ENCODE results near the gene FGF6.
A peak's percentile ranks its signal among the peaks of the same experiment; 100 is the strongest.

Gene FGF6

DNA sequence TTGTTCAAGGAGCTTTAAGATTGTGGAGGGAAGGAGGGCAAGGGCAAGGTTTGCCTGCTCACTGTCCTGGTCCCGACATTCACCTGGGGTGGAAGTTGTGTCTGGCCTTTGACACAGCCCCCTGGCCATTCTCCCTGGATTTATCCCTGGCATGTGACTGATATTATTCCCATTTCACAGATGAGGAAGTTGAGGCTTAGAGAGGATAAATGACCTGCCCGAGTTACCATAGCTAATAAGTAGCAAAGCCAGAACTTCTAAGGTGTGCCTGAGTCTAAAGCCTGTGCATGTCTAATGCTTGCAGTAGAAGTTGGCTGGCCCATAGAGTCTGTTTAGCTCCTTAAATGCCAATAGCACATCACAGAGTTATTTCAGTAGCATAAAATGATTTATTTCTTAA lies 720 bp upstream of the FGF6 start:
- DNase-seq, result no peak

DNA sequence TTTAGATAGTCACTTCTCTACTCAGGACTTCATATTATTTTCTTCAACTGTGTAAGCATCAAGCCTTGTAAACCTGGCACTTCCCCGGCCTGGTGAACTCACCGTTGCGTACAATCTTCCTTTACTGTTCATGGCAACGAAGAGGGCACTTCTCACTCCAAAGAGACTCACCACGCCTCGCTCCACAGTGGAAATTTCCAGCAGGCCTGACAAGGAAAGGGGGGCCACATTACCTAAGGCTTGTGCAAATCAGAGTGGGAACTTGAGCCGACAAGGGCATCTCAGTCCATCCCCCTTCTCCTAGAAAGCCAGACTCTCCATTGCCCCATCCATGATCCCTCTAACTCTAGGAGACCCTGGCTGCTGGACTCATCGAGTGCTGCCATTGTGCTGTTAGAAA lies 1.6 kb downstream of the FGF6 start:
- DNase-seq, result no peak

DNA sequence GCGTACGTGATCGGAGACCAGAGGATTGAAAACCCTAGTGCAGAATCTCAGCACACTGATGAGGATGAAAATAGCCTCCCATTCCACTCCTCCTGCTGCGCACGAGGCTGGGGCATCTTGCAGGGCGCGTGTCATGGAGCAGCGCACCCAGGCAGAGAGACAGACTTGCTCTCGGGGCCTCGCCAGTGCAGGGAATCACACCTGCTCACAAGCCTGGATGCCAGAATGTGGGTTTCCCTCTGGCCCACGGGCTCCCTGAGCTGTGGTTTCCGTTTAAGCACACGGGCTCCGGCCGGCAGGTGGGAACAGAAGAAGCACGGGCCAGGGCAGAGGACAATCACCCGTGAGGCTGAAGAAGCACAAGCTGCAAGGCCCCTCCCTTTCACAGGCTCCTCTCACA lies 2.0 kb downstream of the FGF6 start:
- DNase-seq, result no peak

DNA sequence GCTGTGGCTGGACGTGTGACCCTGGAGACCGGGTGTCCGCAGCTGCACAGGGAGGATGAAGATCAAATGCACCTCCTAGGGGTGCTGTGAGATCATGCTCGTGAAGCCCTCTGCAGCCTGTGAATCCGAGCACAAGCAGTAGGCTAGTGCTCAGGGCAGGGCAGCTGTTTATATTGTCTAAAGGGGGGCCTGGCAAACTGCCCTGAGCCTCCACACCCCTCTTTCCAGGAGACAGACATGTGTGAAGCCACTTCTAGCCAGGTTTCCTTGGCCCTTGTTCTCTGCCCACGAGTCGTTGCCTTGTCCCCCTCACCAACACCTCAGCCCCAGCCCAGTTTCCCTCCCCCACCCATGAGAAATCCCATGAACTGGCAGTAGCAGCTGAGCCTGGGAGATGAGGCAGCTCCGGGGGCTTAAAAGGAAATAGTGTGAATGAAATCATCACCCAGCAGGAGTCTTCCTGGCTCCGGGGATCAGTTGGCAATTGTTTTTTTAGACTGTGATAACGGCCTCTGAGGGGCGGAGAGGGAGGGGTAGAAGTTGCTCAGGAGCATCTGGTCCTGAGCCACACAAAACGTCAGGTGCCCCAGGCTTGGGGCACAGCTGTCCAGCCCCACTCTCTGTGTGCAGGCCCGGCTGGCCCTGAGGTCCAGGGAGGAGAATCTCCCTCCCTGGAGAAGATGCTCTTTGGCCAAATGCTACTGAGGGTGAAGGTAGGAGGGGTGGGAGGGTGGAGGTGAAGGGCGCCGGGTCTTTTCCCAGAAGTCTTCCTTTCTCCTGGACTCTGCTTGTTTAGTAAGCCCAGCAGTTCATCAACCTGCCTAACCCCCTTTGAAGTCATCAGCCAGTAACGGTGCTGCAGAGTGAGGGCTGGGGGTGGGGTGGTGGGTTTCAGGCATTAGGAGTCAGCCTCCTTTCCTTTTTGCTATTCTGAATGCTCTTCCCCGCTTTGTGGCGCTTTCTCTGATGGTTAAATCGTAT lies 4.0 kb downstream of the FGF6 start:
- DNase-seq, result peak; percentile 19

DNA sequence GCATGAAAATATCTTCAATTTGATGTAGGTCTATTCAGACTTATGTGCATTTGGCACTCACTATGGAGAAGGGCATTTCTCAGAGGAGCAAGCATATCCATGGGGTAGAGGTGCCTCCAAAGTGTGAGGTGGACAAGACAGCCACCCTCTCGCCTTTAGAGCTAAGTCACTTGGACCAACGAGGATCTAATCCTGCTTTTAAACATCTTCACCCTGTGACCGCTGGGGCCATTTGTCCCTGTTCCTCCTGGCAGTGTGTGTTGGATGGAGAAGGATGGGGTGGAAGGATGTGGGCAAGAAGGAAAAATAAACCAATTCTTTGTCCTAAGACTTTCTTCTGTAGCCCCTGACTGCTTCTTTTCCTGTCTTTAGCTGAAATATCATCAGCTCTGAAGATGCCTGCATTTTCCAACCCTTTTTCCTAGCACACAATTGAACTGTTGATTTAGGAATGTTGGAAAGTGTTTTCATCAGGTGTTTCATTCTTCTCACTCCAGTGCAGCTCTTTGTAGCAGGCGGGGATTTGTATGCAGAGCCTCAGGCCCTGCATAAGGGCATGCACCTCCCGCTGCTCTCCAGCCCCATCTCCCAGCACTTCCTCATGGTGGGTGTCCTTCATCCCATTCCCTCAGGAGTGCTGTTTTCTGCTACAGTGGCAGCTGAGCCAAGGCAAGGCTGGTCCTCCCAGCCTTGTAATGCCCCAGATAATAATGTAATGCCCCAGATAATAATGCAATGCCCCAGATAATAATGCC lies 5.3 kb downstream of the FGF6 start:
- no peak for DNase-seq

DNA sequence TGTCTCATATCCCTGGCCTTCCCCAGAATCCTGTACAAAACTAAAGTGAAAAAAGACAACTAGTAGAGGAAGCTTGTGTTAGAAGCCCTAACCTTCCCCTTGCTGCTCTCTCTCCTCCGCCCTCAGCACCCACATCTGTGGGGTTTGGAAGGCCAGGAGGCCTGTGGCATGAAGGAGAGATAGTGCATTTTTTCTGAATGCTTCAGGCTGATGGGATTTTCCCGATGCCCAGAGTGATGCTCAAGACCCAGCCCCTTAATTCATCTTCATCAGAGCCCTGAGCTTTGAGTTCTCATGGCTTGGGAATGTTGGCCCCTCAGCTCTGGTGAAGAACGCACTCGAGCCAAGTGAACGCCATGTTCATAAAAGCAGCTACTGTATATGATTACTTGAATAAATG lies 5.9 kb downstream of the FGF6 start:
- DNase-seq, result no peak

DNA sequence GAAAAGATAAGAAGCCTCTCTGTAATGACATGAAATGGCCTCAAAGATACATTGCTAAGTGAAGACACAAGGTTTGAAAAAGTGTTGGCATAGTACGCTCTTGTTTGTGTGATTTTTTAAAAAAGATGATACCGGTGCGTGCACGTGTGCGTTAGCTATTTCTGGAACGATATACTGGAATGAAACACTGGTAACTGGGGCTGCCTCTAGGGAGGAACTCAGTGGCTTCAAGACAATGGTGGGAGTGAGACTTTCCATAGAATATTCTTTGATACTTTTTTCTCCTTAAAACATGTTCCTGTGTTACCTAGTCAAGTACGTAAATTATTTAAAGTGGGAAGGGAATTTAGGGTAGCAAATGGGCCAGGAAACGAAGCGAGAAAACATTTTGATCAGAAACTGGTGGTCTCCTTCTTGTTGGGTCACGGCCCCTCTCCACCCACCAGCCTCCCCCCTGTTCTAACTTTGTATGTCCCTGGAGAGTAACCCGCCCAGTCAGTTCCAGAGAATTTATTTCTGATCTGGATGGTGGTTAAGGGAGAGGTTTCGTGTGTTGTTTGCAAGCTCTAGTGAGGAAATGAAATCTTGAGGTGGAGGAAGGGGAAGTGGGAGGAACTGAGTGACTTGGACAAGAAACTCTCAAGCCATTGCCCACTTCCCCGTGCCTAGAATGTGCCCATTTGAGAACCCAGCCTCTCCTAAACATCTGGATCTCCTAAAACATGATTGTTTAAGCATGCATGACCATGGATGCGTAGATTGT lies 6.6 kb downstream of the FGF6 start:
- DNase-seq, result no peak

DNA sequence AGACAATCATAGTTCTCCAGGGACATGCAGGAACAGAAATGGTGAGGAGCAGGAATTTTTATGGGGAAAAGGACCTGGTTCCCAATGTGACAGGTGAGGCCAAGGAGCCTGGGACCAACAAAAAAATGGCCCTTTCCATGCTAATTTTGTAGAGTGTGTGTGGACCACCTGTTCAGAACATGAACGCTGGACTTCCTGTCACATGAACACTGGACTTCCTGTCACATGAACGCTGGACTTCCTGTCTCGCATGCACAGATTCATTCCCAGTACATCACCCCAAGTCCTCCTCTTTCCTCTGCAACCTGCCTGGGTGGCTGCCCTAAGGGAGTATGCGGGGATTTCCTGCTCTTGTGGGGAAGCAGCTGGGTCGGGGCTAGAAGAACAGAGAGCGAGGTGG lies 10.1 kb downstream of the FGF6 start:
- DNase-seq, result no peak

DNA sequence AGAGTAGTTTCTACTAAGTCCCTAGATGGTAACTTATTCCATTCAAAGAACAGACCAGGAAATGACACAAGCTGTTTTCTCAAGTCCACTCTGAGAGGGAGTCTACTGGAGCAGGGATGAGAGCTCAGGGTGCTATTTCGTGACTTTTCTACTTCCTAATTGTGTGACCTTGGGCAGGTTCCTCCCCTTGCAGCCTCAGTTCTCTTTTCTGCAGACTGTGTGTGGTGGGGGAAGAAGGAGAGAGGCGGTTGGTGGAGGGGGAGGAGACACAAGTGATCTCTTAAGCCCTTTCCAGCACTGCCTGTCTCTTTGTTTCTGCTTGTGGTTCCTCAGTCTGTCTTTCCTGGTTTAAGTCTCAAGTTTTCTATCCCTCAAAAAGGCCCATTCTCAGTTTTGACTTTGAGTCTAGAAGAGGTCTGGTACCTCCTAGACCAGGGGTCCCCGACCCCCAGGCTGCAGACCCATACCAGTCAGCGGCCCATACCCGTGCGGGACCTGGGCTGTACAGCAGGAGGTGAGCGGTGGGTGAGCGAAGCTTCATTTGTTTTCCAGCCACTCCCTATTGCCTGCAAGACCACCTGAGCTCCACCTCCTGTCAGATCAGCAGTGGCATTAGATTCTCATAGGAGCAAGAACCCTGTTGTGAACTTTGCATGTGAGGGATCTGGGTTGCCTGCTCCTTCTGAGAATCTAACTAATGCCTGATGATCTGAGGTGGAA lies 10.7 kb downstream of the FGF6 start:
- no peak for DNase-seq

DNA sequence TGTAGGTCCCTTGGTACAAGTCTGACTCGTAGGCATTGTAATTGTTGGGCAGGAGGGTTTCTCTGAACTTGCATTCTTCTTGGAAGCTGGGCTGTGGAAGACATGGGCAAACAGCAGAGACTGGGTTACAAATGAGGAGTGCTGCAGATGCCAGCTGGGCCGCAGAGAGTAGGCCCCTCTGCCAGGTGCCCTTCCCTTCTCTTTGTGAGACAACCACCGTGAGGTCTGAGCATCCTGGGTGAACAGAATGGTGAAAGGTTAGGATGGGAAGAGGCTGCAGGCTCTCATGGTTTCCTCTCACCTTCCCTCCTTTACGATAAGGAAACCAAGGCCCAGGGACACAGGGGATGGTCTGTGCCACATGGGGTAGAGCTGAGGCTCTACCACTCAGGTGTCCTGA lies 11.3 kb downstream of the FGF6 start:
- no peak for DNase-seq

DNA sequence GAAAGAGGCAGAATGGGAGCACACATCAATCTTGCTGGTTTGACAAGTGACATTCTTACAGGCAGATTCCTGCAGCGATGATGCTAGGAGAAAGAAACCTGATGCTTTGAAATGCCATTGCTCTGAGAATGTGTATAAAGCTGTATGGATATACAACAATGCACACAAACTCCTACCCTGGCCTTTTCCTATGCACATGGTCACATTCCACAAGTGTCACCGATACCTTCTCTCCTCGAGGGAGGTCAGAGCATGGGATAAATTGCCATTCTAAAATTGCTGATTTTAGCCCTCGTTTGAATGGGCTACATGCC lies 11.9 kb downstream of the FGF6 start:
- DNase-seq, result no peak

DNA sequence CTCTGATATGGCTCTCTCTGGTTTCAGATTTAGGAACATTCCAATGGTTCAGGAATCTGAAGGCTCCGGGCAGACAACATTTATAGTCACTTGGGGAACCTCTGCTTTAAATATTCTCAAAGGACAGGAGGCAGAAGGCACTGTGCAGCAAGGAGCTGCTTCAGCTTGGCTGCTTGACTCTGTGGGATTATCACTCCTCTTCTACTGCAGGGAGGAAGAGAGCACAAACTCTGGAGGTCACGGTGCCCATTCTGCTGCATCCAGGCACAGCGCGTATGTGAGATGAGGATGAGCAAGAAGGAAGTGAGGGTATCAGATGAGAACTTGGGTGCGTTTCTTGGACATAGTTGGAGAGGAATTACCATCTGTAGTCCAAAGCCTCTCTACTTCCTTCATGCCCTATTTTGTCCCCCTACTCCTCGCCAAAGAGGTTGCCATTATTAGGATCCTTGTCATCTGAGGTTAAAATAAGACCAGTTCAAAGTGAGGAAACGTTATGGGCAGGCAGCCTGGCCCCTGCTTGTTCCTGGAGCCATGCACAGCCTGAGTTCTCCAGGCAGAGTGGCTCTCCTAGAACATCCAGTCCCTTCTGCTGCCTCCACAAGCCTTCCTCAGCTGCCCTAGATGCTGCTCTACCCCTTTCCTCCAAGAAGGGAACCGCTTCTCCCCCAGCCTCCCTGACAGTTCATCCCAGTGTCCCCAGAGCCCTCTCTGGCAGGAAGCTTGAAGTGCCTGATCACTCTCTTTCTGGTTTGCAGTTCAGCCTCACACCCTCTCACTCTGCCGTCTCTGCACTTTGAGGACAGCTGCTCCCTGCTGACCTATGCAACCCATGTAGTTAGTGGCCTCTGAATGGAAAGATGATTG lies 12.5 kb downstream of the FGF6 start:
- DNase-seq, result no peak

DNA sequence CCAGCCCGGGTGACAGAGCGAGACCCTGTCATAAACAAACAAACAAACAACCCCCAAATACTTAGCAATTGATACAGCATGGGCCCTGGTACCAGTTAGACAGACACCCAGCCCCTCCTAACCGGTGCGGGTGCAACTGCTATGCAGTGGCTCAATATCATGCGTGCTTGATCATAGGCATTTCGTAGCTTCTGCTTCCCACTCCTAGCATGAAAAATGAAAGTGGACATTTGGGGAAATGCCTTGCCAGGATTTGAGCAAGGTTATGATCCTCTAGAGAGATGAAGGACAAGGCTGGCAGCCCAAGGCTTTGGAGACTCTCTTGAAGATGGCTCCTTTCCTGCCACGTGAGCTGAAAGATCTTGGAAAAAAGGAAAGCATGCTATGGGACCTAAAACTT lies 13.7 kb downstream of the FGF6 start:
- no peak for DNase-seq

DNA sequence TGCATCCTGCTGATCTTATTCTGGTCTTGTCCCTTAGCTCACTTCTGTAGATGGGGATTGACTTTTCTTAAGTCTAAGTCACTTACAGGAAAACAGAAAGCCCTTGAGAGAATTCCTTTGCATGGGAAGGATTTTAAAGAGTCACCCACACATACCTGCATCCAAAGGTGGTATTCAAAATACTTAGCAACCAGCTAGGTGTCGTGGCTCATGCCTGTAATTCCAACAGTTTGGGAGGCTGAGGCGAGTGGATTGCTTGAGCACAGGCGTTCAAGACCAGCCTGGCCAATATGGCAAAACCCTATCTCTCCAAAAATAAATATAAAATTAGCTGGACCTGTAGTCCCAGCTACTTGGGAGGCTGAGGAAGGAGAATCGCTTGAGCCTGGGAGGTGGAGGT lies 14.2 kb downstream of the FGF6 start:
- no peak for DNase-seq

DNA sequence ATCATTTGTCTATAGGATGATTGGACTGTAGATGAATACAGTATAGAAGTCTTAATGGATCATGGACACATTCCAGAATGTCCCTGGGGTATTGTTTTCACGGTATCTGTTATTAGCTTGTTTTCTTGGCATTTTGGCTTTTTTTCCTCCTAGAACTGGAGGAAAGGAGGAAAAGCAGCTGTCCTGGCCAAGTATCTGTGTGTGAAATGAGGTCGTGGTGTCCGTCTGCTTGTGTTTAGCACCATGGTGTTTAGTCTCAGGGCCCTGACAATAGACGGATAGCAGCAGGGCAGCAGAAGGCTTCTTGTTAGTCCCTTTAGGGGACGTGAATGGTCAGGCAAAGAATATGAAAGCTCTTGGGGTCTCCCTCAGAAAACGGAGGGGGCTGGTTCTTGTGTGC lies 21.2 kb downstream of the FGF6 start:
- DNase-seq, result no peak

DNA sequence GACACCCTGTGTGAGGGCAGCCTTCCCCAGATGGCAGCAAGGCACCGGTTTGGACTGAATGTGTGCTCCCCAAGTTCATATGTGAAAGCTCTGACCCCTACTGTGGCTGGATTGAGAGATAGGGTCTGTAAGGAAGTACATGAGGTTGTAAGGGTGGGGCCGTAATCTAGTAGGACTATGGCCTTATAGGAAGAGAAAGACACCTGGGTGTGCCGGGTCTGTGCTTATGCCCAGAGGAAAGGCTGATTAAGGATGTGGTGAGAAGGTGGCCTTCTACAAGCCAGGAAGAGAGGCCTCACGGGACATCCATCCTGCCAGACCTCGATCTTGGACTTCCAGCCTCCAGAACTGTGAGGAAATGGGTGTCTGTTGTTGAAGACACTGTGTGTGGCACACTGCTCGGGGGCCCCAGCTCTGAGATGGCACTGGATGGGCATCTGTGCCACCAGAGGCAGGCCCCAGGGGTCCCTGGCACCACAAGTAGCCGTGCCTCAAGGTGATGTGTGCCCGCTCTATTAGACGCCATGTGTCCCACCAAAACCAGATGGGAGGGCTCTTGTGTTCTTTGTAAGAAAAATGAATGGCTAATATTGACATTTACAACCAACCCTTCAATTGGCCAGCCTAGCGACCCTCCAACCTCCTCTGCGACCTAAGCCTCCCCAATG lies 22.0 kb downstream of the FGF6 start:
- no peak for DNase-seq

DNA sequence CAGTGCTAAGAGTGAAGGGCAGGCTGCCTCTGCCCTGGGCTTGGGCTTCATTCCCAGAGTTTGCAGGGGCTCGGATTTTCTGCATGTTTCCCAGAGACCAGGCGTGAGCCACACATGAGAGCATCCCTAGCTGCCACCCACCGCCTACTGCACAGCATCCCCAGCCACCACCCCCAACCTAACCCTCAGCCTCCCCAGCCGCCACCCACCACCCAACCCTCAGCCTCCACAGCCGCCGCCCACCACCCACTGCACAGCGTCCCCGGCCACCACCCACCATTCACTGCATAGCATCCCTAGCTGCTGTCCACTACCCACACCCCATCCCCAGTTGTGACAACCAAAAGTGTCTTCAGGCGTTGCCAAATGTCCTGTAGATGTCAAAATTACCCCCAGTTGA lies 22.6 kb downstream of the FGF6 start:
- no peak for DNase-seq

DNA sequence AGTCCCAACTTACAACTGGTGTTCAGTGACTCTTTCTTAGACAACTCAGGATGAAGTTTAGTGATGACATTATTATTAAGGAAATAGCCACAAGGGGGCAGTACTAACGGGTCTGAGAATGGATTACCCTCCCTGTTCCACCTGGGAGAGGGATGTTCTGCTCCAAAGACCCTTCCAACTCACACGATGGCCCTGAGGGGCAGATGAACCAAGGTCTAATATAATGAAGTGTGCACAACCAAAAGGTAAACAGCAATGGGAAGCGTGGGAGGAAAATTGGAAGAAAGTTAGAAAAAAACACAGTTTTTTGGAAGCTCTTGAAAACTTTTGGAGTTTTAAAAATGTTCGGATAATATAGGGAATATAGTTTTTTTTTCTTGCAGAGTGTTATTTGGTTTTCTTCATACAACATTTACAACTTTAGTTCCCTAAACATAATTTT lies 24.0 kb downstream of the FGF6 start:
- DNase-seq, result peak; percentile 22

DNA sequence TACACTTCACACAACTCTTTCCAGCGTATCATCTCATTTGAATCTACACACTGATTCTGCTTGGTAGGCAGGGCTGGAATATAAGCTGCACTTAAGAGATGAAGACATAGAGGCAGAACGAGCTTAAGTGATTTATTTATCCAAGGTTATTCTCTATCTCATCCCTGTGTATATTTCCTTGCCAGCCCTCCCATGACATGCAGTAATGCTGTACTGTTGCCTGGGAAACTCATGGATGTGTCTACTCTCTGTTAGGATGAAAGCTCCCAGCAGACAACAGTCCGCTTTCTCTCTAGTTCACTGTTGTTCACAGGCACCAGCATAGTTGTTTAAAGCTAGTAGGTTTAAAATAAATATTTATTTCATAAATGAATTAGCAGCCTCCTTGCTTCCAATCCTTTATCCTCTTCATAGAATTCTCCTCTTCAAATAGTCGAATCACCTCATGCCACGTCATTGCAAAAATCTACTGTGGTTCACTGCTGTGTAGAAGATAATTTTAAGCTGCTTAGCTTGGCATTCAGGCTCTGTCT lies 25.4 kb downstream of the FGF6 start:
- no peak for DNase-seq

DNA sequence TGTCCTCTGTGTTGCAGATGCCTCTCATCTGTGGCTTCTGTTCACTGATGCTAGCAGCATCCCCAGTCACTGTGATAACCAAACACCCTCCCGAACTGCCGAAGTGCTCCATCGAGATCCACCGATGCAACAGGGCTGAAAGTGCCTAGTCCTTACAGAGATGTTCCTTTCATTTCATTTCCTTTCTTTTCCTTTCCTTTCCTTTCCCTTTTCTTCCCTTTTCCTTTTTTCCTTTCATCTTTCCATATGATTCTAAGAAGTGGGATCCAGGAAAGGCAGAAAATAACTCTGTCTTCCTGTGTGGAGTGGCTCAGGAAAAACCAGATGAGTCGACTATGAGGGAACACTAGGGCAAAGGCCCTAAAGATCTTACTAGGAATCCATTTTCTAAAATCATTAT lies 26.7 kb downstream of the FGF6 start:
- DNase-seq, result no peak

DNA sequence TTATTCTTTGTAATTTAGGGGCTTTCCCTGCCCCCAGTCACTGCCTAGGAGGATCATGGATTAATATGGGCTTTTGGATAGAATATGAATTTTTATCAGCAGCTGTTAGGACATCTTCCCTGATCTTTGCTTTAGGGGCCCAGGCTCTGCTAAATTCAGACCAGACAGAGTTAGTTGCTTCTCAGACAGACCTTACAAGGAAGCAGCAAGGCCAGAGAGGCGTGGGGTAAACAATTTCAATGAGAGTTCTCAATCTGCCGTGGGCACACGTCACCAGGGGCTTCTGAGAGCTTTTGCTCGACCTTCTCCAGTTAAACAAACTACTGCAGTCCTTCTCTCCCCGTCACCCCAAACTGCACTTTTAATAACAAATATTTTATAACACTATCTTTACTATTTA lies 27.7 kb downstream of the FGF6 start:
- DNase-seq, result no peak
